ENCODE measurements around the gene PRDM16. TPM values are rescaled to one million over a fixed set of nuclear protein-coding genes. Genes with fewer than 3 reads are reported as not detected.

PRDM16 gene
- total RNA-seq, 1 experiment from 2014 or later: 0.04 TPM

- Histone ChIP-seq H4K20me1 (ENCODE audit: low read length) (no peaks in the 10 kb centered on the region), H3K36me3 (ENCODE audit: low read depth, low read length) (no peaks in the 10 kb centered on the region), H3K4me2 (ENCODE audit: low read length) (no peak overlapping the region), H3F3A (ENCODE audit: low read length, unreplicated experiment) (no peaks in the 10 kb centered on the region), H3K79me2 (ENCODE audit: low read length) (no peaks in the 10 kb centered on the region), H2AFZ (ENCODE audit: low read length) (no peak overlapping the region), H3K27ac (ENCODE audit: low read length) (no peak overlapping the region), H3K27me3 (ENCODE audit: low read length) (peaks cover 82% of the 10 kb centered on the region), H3K9me3 (ENCODE audit: low read length) (0 out of 2 replicates have a peak, but pooled peaks cover 4% of the 10 kb centered on the region), H3K4me1 (ENCODE audit: insufficient read depth, low read length) (no peaks in the 10 kb centered on the region), H3K4me3 (ENCODE audit: low read length) (no peak overlapping the region), H3K9me2 (replicated peaks; ENCODE audit: low read length) (no peaks in the 10 kb centered on the region), H3K9ac (ENCODE audit: low read length) (no peak overlapping the region)
- ChIA-PET CTCF (no interaction called here), POLR2A (ENCODE audit: unreplicated experiment) (no interaction called here)
- intact Hi-C loops (cut with micrococcal nuclease): no loop called here
- DNase-seq (no peak), ATAC-seq (no peak)
- no TSS peak for BruUV-seq (replicated peaks)
- TF ChIP-seq CTCF (conservative IDR thresholded peaks at IDR 0.05; ENCODE audit: low read depth, low read length) (no peak), EZH2phosphoT487 (IDR thresholded peaks at IDR 0.05; ENCODE audit: borderline replicate concordance, low read length) (no peak), EZH2 (IDR thresholded peaks at IDR 0.05; ENCODE audit: low read length, unreplicated experiment) (no peak)
These were observed 265.4 kb downstream of the PRDM16 start for GRCh38 chr1:3334366-3334765.

GRCh38 chr1:3335754-3336640 is 267.0 kb downstream of the PRDM16 start:
- H3K79me2 ChIP-seq (ENCODE audit: low read length): no peaks in the 10 kb centered on the region
- H3K9me3 ChIP-seq (ENCODE audit: low read length): 0 out of 2 replicates have a peak, but pooled peaks cover 4% of the 10 kb centered on the region
- BruUV-seq (replicated peaks): no TSS peak
- H2AFZ ChIP-seq (ENCODE audit: low read length): no peak overlapping the region
- DNase-seq (no peak), ATAC-seq (no peak)
- no peak overlapping the region for H3K4me3 ChIP-seq (ENCODE audit: low read length)
- no peaks in the 10 kb centered on the region for H3K4me1 ChIP-seq (ENCODE audit: insufficient read depth, low read length)
- no peak for TF ChIP-seq CTCF (conservative IDR thresholded peaks at IDR 0.05; ENCODE audit: low read depth, low read length)
- TF ChIP-seq EZH2phosphoT487 (IDR thresholded peaks at IDR 0.05; ENCODE audit: borderline replicate concordance, low read length): no peak
- no peak for TF ChIP-seq EZH2 (IDR thresholded peaks at IDR 0.05; ENCODE audit: low read length, unreplicated experiment)
- H3K27ac ChIP-seq (ENCODE audit: low read length): no peak overlapping the region
- POLR2A ChIA-PET (ENCODE audit: unreplicated experiment): no interaction called here
- no peaks in the 10 kb centered on the region for H3K36me3 ChIP-seq (ENCODE audit: low read depth, low read length)
- H3F3A ChIP-seq (ENCODE audit: low read length, unreplicated experiment): no peaks in the 10 kb centered on the region
- H3K9me2 ChIP-seq (replicated peaks; ENCODE audit: low read length): no peaks in the 10 kb centered on the region
- no peak overlapping the region for H3K4me2 ChIP-seq (ENCODE audit: low read length)
- peaks cover 82% of the 10 kb centered on the region for H3K27me3 ChIP-seq (ENCODE audit: low read length)
- CTCF ChIA-PET: no interaction called here
- no peak overlapping the region for H3K9ac ChIP-seq (ENCODE audit: low read length)
- H4K20me1 ChIP-seq (ENCODE audit: low read length): no peaks in the 10 kb centered on the region
- intact Hi-C loops (cut with micrococcal nuclease): no loop called here
